Hematopoietic multipotent progenitor cell treated with erythropoietin and hydrocortisone succinate and interleukin-3 and kit ligand, for 17 days (in vitro differentiated cells): ENCODE measurements around the gene BCAS3.
"Not testable (repeated sequence)": the region's sequence is repeated elsewhere in the genome, so short reads cannot be mapped to it uniquely, and the experiment has no call there.

Source experiments
- DNase-seq: peaks from one replicate; pipeline ENCODE4 v3.0.0-alpha.2; 2015; ENCODE audit warnings: low spot score

BCAS3 gene

DNA sequence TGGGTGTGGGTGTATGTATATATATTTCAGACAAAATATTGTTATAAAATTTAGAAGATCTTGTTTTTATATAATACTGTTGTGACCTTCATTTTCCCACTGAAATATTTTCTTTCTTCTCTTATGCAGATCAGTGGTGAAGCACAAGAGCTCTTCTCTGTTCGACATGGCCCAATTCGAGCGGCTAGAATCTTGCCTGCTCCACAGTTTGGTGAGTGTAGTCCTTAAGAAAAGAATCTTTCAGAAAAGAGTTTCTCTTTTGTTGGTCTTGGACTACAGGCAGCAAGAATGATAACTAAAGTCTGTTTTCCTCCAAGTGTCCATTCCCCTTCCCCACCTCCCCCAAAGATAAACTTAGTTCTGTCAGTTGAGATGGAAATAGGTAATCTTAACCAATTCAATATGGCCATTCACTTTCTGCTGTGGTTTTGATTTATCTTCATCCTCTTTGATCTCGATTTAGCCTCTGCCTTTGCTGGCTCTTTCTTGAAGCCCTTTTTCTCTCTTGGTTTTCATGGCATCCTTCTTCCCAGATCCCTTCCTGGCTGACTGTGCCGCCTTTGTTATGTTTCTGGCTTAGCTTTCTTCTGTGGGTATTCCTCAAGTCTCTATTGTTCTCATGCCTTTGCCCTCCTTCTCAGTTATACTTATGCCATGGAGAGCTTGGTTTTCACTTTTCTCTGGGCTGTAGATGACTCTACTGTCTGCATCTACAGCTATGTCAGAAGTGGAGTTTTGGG, 69.6 kb downstream of the BCAS3 start:
- DNase-seq = no peak

GRCh38 chr17:60748204-60748603, 70.6 kb downstream of the BCAS3 start:
- no peak for DNase-seq

GRCh38 chr17:60749050-60749449, 71.4 kb downstream of the BCAS3 start:
- no peak for DNase-seq

GRCh38 chr17:60749708-60750107, 72.1 kb downstream of the BCAS3 start:
- no peak for DNase-seq

GRCh38 chr17:60750640-60751039, 73.0 kb downstream of the BCAS3 start:
- no peak for DNase-seq

GRCh38 chr17:60751884-60752283, 74.2 kb downstream of the BCAS3 start:
- no peak for DNase-seq

- no peak for DNase-seq
These were observed 75.4 kb downstream of the BCAS3 start for GRCh38 chr17:60752873-60753577.

DNA sequence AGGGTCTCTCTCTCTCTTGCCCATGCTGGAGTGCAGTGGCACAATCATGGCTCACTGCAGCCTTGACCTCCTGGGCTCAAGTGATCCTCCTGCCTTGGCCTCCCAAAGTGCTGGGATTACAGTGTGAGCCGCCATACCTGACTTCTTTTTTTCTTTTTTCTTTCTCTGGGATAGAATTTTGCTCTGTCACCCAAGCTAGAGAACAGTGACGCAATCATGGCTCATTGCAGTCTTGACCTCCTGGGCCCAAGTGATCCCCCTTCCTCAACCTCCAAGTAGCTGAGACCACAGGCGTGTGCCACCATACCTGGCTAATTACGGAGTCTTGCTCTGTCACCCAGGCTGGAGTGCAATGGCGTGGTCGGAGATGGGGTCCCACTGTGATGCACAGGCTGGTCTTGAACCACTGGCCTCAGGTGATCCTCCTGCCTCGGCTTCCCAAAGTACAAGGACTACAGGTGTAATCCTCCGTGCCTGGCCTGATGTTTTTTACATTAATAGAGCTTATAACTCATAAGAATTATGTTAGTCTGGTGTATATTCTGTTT, 76.5 kb downstream of the BCAS3 start:
- DNase-seq = no peak

DNA sequence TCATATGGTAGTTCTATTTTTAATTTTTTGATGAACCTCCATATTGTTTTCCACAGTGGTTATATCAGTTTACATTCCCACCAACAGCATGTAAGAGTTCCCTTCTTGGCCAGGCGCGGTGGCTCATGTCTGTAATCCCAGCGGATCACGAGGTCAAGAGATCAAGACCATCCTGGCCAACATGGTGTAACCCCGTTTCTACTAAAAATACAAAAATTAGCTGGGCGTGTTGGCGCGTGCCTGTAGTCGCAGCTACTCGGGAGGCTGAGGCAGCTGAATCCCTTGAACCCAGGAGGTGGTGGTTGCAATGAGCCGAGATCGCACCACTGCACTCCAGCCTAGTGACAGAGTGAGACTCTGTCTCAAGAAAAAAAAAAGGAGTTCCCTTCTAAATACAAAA, 79.1 kb downstream of the BCAS3 start:
- not testable (repeated sequence) for DNase-seq

DNA sequence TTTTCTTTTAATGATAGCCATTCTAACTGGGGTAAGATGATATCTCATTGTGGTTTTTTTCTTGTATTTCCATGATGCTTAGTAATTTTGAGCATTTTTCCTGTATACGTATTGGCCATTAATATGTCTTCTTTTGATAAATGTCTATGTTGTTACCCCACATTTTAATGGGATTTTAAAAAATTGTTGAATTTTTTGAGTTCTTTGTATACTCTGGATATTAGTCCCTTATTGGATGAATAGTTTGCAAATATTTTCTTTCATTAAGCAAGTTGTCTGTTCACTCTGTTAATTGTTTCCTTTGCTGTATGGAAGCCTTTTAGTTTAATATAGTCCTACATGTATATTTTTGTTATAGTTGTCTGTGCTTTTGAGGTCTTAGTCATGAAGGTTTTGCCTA, 79.8 kb downstream of the BCAS3 start:
- DNase-seq = no peak

DNA sequence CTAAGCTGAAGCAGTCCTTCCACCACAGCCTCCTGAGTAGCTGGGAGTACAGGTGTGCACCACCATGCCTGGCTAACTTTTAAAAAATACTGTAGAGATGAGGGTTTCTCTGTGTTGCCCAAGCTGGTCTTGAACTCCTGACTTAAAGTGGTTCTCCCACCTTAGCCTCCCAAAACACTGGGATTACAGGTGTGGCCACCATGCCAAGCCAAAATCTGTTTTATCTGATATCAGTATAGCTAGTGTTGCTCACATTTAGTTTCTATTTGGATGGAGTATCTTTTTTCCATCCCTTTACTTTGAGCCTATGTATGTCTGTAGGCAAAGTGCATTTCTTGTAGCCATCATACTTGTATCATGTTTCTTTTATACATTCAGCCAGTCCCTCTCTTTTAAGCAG, 82.1 kb downstream of the BCAS3 start:
- no peak for DNase-seq

DNA sequence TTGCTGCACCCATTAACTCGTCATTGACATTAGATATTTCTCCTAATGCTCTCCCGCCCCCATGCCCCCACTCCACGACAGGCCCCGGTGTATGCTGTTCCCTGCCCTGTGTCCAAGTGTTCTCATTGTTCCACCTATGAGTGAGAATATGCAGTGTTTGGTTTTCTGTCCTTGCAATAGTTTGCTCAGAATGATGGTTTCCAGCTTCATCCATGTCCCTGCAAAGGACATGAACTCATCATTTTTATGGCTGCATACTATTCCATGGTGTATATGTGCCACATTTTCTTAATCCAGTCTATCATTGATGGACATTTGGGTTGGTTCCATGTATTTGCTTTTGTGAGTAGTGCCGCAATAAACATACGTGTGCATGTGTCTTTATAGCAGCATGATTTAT, 83.7 kb downstream of the BCAS3 start:
- DNase-seq = not testable (repeated sequence)

DNA sequence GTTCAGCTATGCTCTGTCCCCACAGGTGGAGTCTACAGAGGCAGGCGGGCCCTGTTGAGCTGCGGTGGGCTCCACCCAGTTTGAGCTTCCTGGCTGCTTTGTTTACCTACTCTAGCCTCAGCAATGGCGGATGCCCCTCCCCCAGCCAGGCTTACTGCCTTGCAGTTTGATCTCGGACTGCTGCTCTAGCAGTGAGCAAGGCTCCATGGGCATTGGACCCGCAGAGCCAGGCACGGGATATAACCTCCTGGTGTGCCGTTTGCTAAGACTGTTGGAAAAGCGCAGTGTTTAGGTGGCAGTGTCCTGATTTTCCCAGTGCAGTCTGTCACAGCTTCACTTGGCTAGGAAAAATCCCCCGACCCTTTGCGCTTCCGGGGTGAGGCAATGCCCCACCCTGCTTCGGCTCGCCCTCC, 89.1 kb downstream of the BCAS3 start:
- no peak for DNase-seq

GRCh38 chr17:60767744-60768308, 90.2 kb downstream of the BCAS3 start:
- no peak for DNase-seq

DNA sequence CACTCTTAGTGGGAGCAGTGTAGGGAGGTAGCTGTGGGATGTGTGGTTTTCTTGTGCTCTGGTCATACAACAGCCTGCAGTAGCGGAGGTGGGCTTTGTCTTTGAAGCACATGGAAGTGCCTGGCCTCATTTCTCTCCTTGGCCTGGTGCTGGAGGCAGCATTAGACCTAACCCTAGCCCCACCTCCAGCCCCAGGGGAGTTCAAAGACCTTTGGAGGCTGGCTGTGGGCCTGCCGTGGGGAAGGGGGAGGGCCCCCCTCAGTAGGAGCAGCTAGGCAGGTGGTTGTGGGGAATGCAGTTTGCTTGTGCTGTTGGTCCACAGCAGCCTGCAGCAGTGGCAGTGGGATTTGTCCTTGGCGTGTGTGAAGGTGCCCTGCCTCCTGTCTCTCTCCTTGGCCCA, 91.7 kb downstream of the BCAS3 start:
- no peak for DNase-seq

GRCh38 chr17:60770946-60771422, 93.3 kb downstream of the BCAS3 start:
- no peak for DNase-seq

DNA sequence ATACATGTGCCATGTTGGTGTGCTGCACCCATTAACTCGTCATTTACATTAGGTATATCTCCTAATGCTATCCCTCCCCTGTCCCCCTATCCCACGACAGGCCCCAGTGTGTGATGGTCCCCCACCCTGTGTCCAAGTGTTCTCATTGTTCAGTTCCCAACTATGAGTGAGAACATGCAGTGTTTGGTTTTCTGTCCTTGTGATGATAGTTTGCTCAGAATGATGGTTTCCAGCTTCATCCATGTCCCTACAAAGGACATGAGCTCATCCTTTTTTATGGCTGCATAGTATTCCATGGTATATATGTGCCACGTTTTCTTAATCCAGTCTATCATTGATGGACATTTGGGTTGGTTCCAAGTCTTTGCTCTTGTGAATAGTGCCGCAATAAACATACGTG, 94.0 kb downstream of the BCAS3 start:
- not testable (repeated sequence) for DNase-seq

- no peak for DNase-seq
These were observed 95.9 kb downstream of the BCAS3 start for GRCh38 chr17:60773552-60773951.

- DNase-seq = no peak
These were observed 104.3 kb downstream of the BCAS3 start for GRCh38 chr17:60781880-60782412.

GRCh38 chr17:60782742-60783141, 105.1 kb downstream of the BCAS3 start:
- no peak for DNase-seq

DNA sequence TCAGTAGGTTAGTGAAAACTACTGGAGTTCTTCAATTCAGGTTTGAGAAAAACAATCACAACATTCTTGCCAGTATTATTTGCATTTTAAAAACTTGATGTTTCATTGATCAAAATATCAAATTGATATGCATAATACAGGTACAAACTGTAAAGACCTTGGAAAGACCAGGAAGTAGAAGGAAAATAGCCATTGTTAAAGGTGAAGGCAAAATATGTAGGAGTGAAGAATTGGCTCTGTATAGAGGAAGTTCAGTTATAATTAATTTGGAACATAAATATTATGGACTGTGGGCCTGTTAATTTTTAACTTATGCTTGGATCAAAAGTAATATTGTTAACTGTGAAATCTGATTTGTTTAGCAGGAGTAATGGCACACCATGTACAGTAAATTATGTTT, 112.6 kb downstream of the BCAS3 start:
- DNase-seq = no peak

DNA sequence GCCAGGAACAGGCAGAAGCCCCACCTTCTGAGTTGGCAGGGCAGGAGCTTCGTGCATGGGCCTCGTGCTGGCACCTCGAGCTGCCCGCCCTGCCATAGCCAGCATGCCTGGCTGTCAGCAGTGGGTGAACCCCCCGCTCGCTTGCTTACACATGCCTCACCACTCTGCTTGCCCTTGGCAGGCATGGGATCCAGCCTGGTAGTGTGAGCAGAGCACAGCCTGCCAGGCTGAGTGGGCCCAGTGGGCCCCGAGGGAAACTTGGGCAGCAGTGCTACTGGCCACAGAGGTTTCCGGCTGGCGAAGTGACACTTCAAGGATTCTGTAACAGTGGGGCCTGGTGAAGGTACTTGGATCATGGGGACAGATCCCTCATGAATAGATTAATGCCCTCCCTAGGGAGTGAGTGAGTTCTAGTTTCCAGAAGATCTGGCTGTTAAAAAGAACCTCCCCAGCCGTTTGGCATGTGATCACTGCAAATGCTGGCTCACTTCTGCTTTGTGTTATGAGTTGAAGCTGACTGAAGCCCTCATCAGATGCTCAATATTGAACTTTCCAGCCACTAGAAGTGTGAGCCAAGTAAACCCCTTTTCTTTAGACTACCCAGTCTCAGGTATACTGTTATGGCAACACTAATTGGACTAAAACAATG, 114.7 kb downstream of the BCAS3 start:
- no peak for DNase-seq
